Liver (tissue), 3 donors: Measurements from ENCODE around the gene FBXO31.

ENCODE experiments used
- EGR1 ChIP-seq, 2 donors: IDR thresholded peaks; 2 replicates each; pipeline ENCODE4 v1.6.1; 2016 to 2018; ENCODE audit warnings: antibody characterized with exemption in 2 of 2, low read depth in 2 of 2
- MAX ChIP-seq: IDR thresholded peaks from 2 replicates; pipeline ENCODE4 v1.6.1; 2016; ENCODE audit warnings: antibody characterized with exemption
- TF ChIP-seq, protein P1 (sequence below): fragments of 150-350 bp; IDR thresholded peaks from 2 replicates; pipeline ENCODE4 v1.5.1; 2017; ENCODE audit warnings: improper control_type of control experiment, low read depth, low read length; ENCODE audit not compliant: missing input control
- TF ChIP-seq, protein P2 (sequence below): IDR thresholded peaks from 2 replicates; pipeline ENCODE4 v1.6.1; 2016; ENCODE audit warnings: antibody characterized with exemption, mild to moderate bottlenecking
- donor health status: healthy.
- donor health status: healthy.

- TF ChIP-seq, protein P1, sequence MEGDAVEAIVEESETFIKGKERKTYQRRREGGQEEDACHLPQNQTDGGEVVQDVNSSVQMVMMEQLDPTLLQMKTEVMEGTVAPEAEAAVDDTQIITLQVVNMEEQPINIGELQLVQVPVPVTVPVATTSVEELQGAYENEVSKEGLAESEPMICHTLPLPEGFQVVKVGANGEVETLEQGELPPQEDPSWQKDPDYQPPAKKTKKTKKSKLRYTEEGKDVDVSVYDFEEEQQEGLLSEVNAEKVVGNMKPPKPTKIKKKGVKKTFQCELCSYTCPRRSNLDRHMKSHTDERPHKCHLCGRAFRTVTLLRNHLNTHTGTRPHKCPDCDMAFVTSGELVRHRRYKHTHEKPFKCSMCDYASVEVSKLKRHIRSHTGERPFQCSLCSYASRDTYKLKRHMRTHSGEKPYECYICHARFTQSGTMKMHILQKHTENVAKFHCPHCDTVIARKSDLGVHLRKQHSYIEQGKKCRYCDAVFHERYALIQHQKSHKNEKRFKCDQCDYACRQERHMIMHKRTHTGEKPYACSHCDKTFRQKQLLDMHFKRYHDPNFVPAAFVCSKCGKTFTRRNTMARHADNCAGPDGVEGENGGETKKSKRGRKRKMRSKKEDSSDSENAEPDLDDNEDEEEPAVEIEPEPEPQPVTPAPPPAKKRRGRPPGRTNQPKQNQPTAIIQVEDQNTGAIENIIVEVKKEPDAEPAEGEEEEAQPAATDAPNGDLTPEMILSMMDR, result no peak
- TF ChIP-seq MAX (no peak), EGR1 (IDR thresholded peaks at IDR 0.05; ENCODE audit: low read depth in 2 of 2) (no peak)
- TF ChIP-seq, protein P2, sequence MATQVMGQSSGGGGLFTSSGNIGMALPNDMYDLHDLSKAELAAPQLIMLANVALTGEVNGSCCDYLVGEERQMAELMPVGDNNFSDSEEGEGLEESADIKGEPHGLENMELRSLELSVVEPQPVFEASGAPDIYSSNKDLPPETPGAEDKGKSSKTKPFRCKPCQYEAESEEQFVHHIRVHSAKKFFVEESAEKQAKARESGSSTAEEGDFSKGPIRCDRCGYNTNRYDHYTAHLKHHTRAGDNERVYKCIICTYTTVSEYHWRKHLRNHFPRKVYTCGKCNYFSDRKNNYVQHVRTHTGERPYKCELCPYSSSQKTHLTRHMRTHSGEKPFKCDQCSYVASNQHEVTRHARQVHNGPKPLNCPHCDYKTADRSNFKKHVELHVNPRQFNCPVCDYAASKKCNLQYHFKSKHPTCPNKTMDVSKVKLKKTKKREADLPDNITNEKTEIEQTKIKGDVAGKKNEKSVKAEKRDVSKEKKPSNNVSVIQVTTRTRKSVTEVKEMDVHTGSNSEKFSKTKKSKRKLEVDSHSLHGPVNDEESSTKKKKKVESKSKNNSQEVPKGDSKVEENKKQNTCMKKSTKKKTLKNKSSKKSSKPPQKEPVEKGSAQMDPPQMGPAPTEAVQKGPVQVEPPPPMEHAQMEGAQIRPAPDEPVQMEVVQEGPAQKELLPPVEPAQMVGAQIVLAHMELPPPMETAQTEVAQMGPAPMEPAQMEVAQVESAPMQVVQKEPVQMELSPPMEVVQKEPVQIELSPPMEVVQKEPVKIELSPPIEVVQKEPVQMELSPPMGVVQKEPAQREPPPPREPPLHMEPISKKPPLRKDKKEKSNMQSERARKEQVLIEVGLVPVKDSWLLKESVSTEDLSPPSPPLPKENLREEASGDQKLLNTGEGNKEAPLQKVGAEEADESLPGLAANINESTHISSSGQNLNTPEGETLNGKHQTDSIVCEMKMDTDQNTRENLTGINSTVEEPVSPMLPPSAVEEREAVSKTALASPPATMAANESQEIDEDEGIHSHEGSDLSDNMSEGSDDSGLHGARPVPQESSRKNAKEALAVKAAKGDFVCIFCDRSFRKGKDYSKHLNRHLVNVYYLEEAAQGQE, result no peak
Observed at GRCh38 chr16:87420026-87421002, 36.7 kb upstream of the FBXO31 start.
